Glomerular endothelial cell (primary cell): ENCODE results near the gene SIL1. TPM values are rescaled to one million over a fixed set of nuclear protein-coding genes. Genes with fewer than 3 reads are reported as not detected.

ENCODE experiments used
- DNase-seq: peaks from one replicate; pipeline ENCODE4 v3.0.0-alpha.2; 2011; ENCODE audit warnings: low read depth, low spot score; ENCODE audit errors: extremely low read depth
- total RNA-seq: library from RNA; depleted of rRNA; stranded (reverse); fragments of >200 nt; gene quantifications from 2 replicates; pipeline ENCODE4 v1.2.3, GENCODE V29; 2015

Gene SIL1
- total RNA-seq, 1 donor from 2014 or later = 48.7 TPM

GRCh38 chr5:138900281-138900965 is 297.7 kb downstream of the SIL1 start:
- DNase-seq = peak; percentile 70

GRCh38 chr5:138898742-138899141 is 299.4 kb downstream of the SIL1 start:
- DNase-seq = no peak

- DNase-seq = no peak
These were observed 299.9 kb downstream of the SIL1 start for GRCh38 chr5:138898299-138898698.

Other genes starting within 250 kb of the SIL1 start
- gene MATR3, start 95.4 kb upstream of the SIL1 start, total RNA-seq = 178 and 187 TPM in 2 replicates
- gene PAIP2, start 143.5 kb upstream of the SIL1 start, total RNA-seq = 48.5 and 56.1 TPM in 2 replicates
- not detected in 2 replicates for gene SLC23A1, start 184.9 kb upstream of the SIL1 start, total RNA-seq
- 0.29 and 0.68 TPM in 2 replicates for gene MZB1, start 191.5 kb upstream of the SIL1 start, total RNA-seq
- 2.4 and 2.7 TPM in 2 replicates for gene PROB1, start 196.7 kb upstream of the SIL1 start, total RNA-seq
- gene SPATA24, start 205.7 kb upstream of the SIL1 start, total RNA-seq = 4.8 and 9.5 TPM in 2 replicates
- gene DNAJC18, start 241.2 kb upstream of the SIL1 start, total RNA-seq = 12.0 and 16.7 TPM in 2 replicates